GM21619 (cell line): Measurements from ENCODE around the gene BIRC5.
"Not testable (repeated sequence)": the region's sequence is repeated elsewhere in the genome, so short reads cannot be mapped to it uniquely, and the experiment has no call there.

Source experiments
- ATAC-seq: cut with Tn5 transposase; IDR thresholded peaks from one replicate; pipeline ENCODE4 v1.9.1; 2021; ENCODE audit not compliant: unreplicated experiment

The BIRC5 gene

DNA sequence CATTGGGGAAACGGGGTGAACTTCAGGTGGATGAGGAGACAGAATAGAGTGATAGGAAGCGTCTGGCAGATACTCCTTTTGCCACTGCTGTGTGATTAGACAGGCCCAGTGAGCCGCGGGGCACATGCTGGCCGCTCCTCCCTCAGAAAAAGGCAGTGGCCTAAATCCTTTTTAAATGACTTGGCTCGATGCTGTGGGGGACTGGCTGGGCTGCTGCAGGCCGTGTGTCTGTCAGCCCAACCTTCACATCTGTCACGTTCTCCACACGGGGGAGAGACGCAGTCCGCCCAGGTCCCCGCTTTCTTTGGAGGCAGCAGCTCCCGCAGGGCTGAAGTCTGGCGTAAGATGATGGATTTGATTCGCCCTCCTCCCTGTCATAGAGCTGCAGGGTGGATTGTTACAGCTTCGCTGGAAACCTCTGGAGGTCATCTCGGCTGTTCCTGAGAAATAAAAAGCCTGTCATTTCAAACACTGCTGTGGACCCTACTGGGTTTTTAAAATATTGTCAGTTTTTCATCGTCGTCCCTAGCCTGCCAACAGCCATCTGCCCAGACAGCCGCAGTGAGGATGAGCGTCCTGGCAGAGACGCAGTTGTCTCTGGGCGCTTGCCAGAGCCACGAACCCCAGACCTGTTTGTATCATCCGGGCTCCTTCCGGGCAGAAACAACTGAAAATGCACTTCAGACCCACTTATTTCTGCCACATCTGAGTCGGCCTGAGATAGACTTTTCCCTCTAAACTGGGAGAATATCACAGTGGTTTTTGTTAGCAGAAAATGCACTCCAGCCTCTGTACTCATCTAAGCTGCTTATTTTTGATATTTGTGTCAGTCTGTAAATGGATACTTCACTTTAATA is 10.4 kb downstream of the BIRC5 start:
- ATAC-seq = no peak

DNA sequence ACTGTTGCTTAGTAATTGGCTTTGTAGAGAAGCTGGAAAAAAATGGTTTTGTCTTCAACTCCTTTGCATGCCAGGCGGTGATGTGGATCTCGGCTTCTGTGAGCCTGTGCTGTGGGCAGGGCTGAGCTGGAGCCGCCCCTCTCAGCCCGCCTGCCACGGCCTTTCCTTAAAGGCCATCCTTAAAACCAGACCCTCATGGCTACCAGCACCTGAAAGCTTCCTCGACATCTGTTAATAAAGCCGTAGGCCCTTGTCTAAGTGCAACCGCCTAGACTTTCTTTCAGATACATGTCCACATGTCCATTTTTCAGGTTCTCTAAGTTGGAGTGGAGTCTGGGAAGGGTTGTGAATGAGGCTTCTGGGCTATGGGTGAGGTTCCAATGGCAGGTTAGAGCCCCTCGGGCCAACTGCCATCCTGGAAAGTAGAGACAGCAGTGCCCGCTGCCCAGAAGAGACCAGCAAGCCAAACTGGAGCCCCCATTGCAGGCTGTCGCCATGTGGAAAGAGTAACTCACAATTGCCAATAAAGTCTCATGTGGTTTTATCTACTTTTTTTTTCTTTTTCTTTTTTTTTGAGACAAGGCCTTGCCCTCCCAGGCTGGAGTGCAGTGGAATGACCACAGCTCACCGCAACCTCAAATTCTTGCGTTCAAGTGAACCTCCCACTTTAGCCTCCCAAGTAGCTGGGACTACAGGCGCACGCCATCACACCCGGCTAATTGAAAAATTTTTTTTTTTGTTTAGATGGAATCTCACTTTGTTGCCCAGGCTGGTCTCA is 11.2 kb downstream of the BIRC5 start:
- no peak for ATAC-seq

DNA sequence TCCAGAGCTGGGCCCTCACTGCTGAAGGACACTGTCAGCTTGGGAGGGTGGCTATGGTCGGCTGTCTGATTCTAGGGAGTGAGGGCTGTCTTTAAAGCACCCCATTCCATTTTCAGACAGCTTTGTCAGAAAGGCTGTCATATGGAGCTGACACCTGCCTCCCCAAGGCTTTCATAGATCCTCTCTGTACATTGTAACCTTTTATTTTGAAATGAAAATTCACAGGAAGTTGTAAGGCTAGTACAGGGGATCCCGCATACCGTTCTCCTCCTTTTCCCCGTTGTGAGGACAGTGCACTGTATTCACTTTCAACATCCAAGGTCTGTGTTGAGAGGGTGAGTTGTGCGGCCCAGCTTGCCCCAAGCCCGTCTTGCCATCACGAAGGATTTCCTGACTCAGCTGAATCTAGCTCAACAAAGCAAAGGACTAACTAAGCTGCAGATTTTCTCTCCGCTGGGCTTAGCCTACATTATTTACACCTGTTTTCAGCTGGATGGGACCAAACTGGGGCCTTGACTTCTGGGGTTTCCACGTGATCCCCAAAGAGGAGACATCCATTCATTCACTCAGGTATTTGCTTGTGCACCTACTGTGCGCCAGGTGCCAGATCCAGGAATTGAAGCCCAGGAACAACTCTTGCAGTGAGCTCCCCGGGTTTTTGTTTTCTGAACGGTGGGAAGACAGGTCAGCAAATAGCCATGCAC is 12.2 kb downstream of the BIRC5 start:
- no peak for ATAC-seq

DNA sequence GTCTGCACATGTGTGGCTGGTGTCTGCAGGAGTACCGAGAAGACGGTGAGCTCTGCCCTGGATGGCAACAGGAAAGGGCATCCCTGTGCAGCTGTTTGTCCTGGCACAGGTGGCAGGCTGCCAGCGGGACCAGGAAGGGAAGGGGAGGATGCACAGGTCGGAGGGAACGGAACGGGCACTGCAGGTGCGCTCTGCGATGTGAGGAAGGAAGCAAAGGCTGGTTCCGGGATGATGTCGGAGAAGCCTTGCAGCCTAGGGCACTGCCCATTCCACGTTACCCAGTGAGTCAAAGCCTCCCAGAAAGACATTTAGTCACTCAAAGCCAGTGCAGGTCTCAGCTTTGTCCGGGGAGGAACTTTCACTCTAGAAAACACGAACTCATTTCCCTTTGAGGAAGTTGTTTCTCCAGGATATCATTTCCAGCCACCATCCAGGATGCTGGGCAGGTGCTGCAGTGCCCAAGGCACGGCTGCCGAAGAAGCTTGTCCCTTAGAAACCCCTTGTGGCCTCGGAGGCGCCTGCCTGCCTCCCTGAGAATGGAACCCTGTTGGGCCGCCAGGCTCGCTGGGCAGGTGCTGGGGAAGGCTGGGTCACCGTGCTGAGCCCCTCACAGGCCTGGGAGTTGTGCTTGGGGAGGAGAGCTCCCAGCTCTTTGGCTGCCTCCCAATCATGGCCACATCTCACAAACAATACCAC is 12.9 kb downstream of the BIRC5 start:
- no peak for ATAC-seq

DNA sequence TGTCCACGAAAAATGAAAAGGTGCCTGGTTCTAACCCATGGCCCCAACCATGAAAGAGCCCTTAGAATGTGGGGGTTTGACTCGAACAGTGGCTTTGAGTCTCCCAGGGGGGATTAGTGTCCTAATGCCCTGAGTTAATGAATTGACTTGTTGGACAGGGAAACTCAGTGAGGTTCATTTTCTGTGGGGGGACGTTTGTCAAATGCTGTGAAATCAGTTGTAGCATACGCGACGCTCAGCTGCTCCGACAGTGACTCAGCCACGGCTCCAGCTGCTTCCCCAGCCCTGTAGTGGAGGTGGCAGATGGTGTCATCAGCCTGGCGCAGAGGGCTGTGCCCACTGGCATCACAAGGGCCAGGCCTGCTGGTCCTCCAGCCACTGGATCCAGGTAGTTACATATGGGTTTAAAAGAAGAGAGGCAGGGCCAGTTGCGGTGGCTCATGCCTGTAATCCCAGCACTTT is 13.4 kb downstream of the BIRC5 start:
- ATAC-seq = no peak

DNA sequence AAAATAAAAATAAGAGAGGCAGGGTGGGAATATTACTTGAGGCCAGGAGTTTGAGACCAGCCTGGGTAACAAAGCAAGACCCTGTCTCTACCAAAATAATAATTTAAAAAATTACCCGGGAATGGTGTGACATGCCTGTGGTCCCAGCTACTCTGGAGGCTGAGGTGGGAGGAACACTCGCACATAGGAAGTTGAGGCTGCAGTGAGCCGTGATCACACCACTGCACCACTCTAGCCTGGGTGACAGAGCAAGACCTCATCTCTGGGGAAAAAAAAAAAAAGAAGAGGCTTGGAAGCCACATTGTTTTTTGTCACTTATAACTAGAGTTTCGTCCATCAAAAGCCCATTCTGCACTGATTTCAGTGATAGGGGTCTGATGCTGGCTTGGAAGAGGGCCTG is 14.1 kb downstream of the BIRC5 start:
- no peak for ATAC-seq

DNA sequence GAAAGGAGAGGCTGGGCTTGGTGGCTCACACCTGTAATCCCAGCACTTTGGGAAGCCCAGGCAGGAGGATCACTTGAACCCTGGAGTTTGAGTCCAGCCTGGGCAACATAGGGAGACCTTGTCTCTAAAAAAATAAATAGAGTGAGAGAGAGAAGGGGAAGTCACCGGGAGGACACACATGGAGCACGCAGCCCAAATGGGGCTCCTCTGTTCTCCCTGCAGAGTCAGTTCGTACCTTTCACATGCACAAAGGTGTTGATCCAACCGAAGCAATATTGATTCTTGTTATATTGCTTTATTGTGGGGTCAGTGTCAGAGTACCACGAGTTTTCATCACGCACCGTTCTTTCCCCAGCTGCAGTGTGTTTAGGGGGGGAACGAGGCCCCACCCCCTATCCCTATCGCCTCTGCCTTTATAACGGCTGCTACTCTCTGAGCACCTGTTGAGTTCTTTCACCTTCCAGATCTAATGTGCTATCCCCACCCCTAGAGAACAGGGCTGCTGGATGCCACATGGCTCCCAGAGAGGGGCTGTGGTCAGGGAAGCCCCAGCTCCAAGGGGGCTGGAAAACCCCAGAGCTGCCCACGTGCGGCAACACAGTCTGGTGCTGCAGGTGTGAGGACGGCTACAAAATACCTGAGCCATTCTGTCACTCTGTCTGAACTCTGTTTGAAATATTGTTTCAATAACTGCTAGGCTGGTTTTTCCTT is 16.4 kb downstream of the BIRC5 start:
- no peak for ATAC-seq

DNA sequence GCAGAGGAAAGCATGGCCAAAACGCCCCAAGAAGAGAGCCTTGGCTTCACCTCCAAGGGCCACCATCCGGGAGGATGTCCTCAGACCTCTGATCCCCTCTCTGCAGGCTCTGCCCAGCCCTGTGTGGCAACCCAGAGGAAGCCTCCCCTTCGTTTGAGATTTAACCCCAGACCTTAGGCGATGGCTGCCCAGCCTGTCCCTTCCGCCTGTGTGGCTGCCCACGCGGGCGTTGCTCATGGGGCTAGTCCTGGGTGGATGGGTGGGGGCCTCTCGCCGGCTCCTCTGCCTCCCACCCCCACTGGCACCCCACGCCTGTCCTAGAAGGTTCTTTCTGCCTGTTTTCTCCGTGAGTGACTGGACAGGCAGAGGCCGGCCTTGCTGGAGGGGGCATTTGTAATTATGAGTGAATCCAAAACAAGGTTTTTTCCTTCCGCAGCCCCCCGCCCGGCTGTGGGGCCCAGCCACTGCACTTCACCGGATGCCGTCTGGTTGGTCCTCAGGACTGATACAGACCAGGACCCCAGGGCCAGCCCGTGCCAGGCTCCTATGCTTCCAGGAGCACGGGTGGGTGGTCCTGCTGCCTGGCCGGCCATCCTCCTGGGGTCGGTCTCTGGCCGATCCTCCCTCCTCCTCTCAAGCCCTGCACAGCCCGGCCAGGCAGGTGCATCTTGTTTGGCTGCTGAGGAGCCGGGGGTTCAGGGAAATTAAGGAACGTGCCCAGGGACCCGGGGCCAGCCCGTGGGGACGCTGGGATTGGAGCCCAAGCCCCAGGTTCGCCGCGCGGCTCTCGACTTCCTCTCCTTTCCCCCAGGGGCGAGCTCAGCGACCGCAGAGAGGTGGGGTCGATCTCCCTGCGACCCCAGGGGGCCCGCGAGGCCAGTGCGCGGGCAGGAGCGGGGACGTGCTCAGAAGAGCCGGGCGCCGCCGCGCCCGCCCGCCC is 17.2 kb downstream of the BIRC5 start, which contains the start of gene TMEM235:
Gene TMEM235, plus strand, starts transcription at position 636 of the 940 bp plus-strand sequence. CDS start 393 bp downstream, outside the sequence.
- ATAC-seq = no peak

DNA sequence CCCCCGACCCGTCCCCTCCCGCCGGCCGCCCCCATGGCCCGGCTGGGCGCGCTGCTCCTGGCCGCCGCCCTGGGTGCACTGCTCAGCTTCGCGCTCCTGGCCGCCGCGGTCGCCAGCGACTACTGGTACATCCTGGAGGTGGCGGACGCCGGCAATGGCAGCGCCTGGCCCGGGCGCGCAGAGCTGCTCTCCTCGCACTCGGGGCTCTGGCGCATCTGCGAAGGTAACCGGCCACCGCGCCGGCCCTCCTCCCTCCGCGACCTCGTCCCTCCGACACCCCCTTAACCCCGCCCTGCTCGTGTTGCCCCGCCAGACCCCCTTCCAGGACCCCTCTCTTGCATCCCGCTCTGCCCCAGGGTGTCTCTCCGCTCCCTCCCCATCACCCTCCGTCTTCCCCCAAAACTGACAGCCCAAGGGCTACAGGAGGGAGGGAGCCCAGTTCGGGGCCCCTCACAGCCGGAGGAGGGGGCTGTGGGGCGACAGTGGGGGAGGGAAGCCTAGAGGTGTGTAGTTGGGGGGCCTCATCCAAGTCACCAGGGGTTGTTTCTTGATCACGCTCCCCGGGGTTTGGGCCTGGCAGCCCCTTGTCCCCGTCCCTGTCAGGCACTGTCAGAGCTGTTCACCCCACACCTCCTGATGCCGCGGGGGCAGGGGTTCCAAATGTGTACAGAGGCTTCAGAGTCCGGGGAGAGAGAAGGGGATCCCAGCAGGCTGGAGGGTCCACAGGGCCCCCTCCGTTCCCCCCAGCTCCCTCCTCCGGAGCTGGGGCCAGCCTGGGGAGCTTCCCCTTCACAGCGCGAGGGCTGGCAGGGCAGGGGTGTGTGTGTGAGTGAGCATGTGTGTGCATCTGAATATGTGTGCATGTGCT is 18.2 kb downstream of the BIRC5 start:
- ATAC-seq = no peak

DNA sequence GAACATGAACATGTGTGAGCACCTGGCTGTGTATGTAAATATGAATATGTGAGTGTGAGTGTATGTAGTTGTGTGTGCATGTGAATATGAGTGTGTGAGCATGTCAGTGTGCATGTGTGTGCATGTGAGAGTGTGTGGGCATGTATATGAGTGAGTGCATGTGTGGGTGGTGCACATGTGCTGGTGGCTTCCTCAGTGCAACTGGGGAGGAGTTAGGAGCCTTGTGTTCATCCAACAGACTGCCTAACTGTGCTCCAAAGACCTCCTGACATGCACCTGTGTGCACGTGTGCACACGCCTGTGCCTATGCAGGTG is 18.8 kb downstream of the BIRC5 start:
- ATAC-seq = no peak

DNA sequence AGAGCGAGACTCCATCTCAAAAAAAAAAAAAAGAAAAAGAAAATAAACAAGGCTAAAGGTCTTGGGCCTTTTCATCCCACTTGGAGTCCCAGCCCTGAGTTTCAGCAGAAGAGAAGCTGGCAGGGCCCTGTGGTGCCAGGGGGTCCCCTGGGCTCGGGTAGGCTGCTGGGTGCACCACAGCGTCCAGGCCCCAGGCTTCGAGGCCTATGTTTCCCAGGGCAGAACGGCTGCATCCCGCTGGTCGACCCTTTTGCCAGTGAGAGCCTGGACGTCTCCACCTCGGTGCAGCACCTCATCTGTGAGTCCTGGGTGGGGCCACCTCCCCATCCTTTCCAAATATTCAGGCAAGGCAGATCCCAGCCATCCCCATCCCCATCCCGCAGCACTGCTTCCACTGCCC is 19.6 kb downstream of the BIRC5 start:
- ATAC-seq = no peak

DNA sequence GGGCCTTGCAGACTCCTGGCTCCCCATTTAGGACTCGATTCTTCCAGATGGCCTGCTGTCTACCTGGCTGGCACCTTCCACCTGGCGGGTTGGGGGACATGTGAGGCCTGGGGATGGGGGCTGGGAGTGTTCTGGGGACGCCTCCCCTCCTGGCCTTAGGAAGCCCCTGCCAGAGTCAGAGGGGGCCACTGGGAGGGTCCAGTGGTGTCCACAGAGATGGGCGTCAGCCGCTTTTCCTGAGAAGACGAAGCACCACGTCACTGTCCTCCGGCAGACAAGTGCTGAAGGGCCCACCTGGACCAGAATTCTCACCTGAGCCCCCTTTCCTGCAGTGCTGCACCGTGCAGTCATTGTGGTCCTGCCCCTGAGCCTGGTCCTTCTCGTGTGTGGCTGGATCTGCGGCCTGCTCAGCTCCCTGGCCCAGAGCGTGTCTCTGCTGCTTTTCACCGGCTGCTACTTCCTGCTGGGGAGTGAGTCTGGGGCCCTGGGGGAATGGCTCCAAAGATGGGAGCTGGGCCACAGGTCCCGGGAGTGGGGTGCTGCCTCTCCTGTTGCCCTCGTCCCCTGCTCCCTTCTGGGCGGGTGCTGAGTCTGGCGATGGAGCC is 20.3 kb downstream of the BIRC5 start:
- ATAC-seq = no peak

DNA sequence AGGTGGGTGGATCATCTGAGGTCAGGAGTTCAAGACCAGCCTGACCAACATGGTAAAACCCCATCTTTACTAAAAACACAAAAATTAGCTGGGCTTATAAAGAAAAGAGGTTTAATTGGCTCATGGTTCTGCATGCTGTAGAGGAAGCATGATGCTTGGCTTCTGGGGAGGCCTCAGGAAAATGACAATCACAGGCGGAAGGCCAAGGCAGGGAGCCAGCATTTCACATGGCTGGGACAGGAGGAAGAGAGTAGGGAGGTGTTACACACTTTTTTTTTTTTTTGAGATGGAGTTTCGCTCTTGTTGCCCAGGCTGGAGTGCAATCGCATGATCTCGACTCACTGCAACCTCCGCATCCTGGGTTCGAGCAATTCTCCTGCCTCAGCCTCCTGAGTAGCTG is 21.0 kb downstream of the BIRC5 start:
- not testable (repeated sequence) for ATAC-seq

DNA sequence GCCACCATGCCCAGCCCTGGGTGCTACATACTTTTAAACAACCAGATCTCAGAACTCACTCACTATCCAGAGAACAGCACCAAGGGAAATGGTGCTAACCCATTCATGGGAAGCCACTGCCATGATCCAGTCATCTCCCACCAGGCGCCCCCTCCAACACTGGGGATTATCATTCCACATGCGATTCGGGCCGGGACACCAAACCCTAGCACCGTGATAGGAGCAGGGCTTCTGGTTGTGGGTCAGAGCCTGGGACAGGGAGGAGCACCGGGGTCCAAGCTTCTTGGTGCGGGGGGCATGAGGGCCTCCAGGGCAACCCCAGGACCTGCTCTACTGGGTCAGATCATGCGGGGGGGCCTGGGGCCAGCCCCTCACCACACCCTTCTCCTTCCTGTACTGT is 21.8 kb downstream of the BIRC5 start:
- no peak for ATAC-seq

DNA sequence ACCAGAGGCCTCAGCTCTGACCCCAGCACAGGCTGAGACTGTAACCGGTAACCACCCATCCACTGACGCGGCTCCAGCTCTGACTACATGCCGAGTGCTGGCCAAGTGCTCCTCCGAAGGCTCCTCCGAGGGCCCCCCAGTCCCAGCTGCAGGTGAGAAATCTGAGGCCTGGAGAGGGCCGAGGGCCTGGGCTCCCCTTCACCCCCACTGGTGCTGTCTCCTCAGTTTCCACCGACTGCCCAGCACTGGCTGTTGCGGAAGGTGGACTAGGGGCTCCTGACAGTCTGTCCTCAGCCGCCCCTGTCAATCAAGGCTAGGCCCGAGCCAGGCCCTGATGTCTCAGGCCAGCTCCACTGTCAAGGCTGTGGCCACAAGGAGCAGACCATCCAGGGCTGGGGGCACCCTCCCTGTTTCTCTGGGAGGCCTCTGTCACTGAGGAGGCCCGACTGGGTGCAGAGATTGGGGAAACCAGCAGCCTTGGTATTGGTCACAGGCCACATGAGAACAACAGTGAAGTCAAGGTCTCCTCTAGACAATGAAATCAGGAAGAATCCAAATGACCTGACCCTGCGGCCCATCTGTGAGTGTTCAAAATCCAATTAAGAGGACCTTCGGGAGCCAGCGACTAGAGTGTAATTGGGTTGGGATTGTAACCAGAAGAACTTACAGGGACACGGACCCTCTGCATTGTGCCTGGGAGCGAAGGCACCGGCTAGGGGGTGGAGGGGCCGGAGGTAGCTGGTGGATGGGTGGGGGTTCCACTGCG is 22.5 kb downstream of the BIRC5 start:
- ATAC-seq = no peak

DNA sequence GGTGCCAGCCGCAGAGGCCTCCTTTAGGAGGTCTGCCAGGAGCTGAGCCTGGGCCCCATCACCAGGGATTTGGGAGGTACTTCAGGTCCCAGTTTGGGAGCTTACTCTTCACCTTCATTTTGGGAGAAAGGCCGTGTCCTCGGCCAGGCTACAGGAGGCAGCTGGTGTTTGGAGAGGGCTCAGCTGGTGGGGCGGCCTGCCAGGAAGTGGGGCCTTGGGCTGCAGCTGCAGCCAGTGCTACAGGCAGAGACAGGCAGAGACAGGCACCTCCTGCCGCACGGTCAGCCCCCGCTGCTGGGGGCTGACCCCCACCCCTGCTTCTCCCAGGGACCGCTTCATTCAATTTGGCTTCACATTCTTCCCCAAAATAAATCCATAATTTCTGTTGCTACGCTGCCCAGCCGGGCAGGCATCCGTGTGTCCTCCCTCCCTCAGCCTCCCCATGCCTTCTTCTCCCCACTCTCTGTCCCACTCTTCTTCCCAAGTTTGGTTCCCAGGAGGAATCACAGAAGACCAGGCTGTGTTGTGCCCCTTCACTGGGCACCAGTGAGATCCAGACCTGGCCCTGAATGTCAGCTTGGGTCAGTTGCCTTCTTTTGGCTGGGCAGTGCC is 23.5 kb downstream of the BIRC5 start:
- no peak for ATAC-seq
